ENCODE measurements around the gene B3GNT7. TPM values are rescaled to one million over a fixed set of nuclear protein-coding genes. Genes with fewer than 3 reads are reported as not detected.

The B3GNT7 gene
- total and polyA plus RNA-seq, 2 of the 8 experiments (the other 6 are each of a cell fraction or from before 2014, with no cell fraction given), result 26.4 to 73.1 TPM

DNA sequence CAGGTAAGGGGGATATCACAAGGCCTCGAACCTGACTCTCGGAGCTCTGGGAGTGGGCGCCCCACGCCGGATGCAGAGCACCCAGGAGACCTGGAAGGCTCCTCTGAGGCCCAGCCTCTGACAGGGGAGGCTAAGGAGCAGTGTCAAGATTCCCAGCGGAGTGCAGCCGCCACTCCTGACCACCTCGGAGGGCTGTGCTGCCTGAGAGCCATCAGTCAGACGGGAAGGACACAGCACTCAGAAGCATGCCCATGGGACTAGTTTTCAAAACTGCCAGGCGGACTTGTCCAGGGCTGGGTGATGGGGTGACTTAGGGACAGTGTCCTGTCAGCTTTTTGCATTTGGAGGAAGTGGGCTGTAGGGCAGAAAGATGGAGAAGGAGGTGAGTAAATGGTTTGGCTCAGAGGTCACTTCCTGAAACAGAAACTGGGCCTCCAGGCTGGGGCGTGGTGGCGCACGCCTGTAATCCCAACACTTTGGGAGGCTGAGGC is 34.6 kb upstream of the B3GNT7 start:
- no peak overlapping the region for H3K23ac ChIP-seq (ENCODE audit: insufficient read length)
- FAIRE-seq (no peak), DNase-seq (ENCODE audit: low read depth in 1 of 2, low spot score in 2 of 2) (no peak)
- no peak overlapping the region for H3K56ac ChIP-seq (replicated peaks; ENCODE audit: insufficient read length, low read depth, low read length)
- WGBS, 2 experiments (ENCODE audit: extremely low coverage in 1 of 2, insufficient coverage in 1 of 2, insufficient read length in 1 of 2, insufficient replicate concordance in 2 of 2, low coverage in 1 of 2, low lambda C conversion rate in 2 of 2, missing lambda C conversion rate in 1 of 2), result 88% methylated on average over 13 of the region's 13 CpGs; no CpG with 5 or more reads in 1 of the 2 experiments
- no peak overlapping the region for H2AFZ ChIP-seq (ENCODE audit: low read length)
- H3K9me3 ChIP-seq (ENCODE audit: insufficient read depth in 2 of 2, low read depth in 1 of 2, low read length in 1 of 2), result no peaks in the 10 kb centered on the region
- no peak overlapping the region for H3K9ac ChIP-seq (replicated peaks in 1 of 4; ENCODE audit: extremely low read depth in 1 of 4, low read depth in 3 of 4, low read length in 3 of 4)
- ChIA-PET CTCF (ENCODE audit: partially characterized antibody) (interaction anchor here (0.7 to 26.8 kb wide), 7 partner anchors 12 to 178 kb away, joined by 3 to 617 read pairs (median 9); partner anchors contain the start of gene B3GNT7), POLR2A (ENCODE audit: partially characterized antibody) (interaction anchor here (1.1 to 2.0 kb wide), 2 partner anchors 10 to 50 kb away, joined by 4 to 13 read pairs; no protein-coding TSS in a partner anchor)
- H2BK15ac ChIP-seq (ENCODE audit: low read length), result no peak overlapping the region
- peak overlapping the region; percentile 71 for H3K4ac ChIP-seq (replicated peaks; ENCODE audit: insufficient read length, low read depth, low read length)
- peak overlapping the region; percentile 7 for H4K8ac ChIP-seq (ENCODE audit: extremely low read depth, insufficient read depth, low read length)
- H4K91ac ChIP-seq (replicated peaks; ENCODE audit: insufficient read length, low read length), result peak overlapping the region; percentile 44
- no peaks in the 10 kb centered on the region for H3K79me1 ChIP-seq (ENCODE audit: low read depth, low read length)
- H3K4me3 ChIP-seq (ENCODE audit: extremely low read depth in 1 of 4, insufficient read depth in 2 of 4, low read depth in 3 of 4, low read length in 4 of 4), result no peak overlapping the region
- peak overlapping the region; percentile 15; the same call in 1 of the 2 replicates for H2BK20ac ChIP-seq (ENCODE audit: low read length)
- H2BK12ac ChIP-seq (ENCODE audit: low read depth, low read length), result peak overlapping the region; percentile 35; the same call in 1 of the 2 replicates
- H3K36me3 ChIP-seq (ENCODE audit: control insufficient read depth in 2 of 4, insufficient read depth in 4 of 4, low read length in 3 of 4), result no peaks in the 10 kb centered on the region
- H3K14ac ChIP-seq (ENCODE audit: insufficient read length), result no peak overlapping the region
- H2AK5ac ChIP-seq (ENCODE audit: low read depth, low read length), result peak overlapping the region; percentile 70; the same call in 1 of the 2 replicates
- no peak overlapping the region for H3K27ac ChIP-seq (ENCODE audit: low read depth, low read length)
- H3K4me2 ChIP-seq (ENCODE audit: insufficient read depth in 1 of 2, low read depth in 2 of 2, low read length in 2 of 2), result no peak overlapping the region
- H3K4me1 ChIP-seq (replicated peaks in 1 of 4; ENCODE audit: control insufficient read depth in 3 of 4, insufficient read depth in 4 of 4, low read length in 3 of 4), result peaks cover 4 to 17% (median 6%) of the 10 kb centered on the region in 4 experiments
- peak overlapping the region; percentile 79 for H2BK120ac ChIP-seq (replicated peaks; ENCODE audit: low read depth, low read length)
- H2BK5ac ChIP-seq (ENCODE audit: low read depth, low read length), result peak overlapping the region; percentile 48; the same call in 1 of the 2 replicates
- H3K27me3 ChIP-seq (replicated peaks in 1 of 4; ENCODE audit: control insufficient read depth in 3 of 4, extremely low read depth in 1 of 4, insufficient read depth in 3 of 4, low read length in 3 of 4), result no peaks in the 10 kb centered on the region
- no peaks in the 10 kb centered on the region for H3K23me2 ChIP-seq (ENCODE audit: low read depth, low read length)
- H3K18ac ChIP-seq (ENCODE audit: extremely low read depth, low read length), result peak overlapping the region; percentile 38; the same call in 1 of the 2 replicates
- no peaks in the 10 kb centered on the region for H4K20me1 ChIP-seq (replicated peaks in 1 of 2; ENCODE audit: control insufficient read depth in 1 of 2, insufficient read depth in 2 of 2, low read length in 2 of 2)
- no peaks in the 10 kb centered on the region for H3K79me2 ChIP-seq (ENCODE audit: control insufficient read depth in 1 of 2, insufficient read depth in 2 of 2, low read length in 2 of 2)
- H4K5ac ChIP-seq (ENCODE audit: insufficient read length, low read depth, low read length), result no peak overlapping the region
- TF ChIP-seq RNF2 (IDR thresholded peaks at IDR 0.05; ENCODE audit: borderline replicate concordance, low read depth, low read length, missing control alignments, poor library complexity, severe bottlenecking), result no peak
- no peak for TF ChIP-seq NRF1 (IDR thresholded peaks at IDR 0.05; ENCODE audit: low read depth, low read length)
- TF ChIP-seq CHD1 (IDR thresholded peaks at IDR 0.05; ENCODE audit: low read depth, low read length), result no peak
- TF ChIP-seq GTF2F1 (IDR thresholded peaks at IDR 0.05; ENCODE audit: borderline replicate concordance, low read depth, low read length), result no peak
- TF ChIP-seq TCF12 (IDR thresholded peaks at IDR 0.05; ENCODE audit: low read depth, low read length), result no peak
